GM12878 (cell line): Measurements from ENCODE around the gene KAZN. TPM values are rescaled to one million over a fixed set of nuclear protein-coding genes. Genes with fewer than 3 reads are reported as not detected.

Experiments
- ATAC-seq: fragments of 200-7000 bp; cut with Tn5 transposase; 3 replicates; pipeline ENCODE4 v1.9.1; 2020; ENCODE audit warnings: mild to moderate bottlenecking, moderate library complexity
- BruUV-seq: library from RNA; stranded (reverse); fragments of 400-500 nt; replicated peaks from 2 replicates; lab custom pipeline; 2021; lab: Mats Ljungman, UMichigan
- CTCF ChIA-PET: fragments of 300-600 bp; sonication (Branson Sonifier 250); formaldehyde crosslinking; extraction: SDS; loops from one replicate; lab custom pipeline; 2021; ENCODE audit warnings: inconsistent platforms; lab: Yijun Ruan, JAX
- POLR2A ChIA-PET: fragments of 350-600 bp; formaldehyde crosslinking; extraction: SDS; loops from one replicate; lab custom pipeline; 2021; ENCODE audit warnings: inconsistent platforms; lab: Charles Lee
- RAD21 ChIA-PET: fragments of 300-600 bp; sonication (Branson Sonifier 250); formaldehyde crosslinking; loops from one replicate; lab custom pipeline; 2023; ENCODE audit warnings: antibody characterized with exemption; ENCODE audit not compliant: unreplicated experiment; lab: Charles Lee
- SMC1A ChIA-PET: fragments of 300-600 bp; sonication (Branson Sonifier 250); formaldehyde crosslinking; loops from one replicate; lab custom pipeline; 2023; ENCODE audit not compliant: unreplicated experiment, uncharacterized antibody; lab: Charles Lee
- DNase-seq: peaks from one replicate; pipeline ENCODE4 v3.0.0-alpha.2; 2011; ENCODE audit warnings: low read depth, low spot score
- FAIRE-seq: peaks from 3 replicates; lab custom pipeline; 2011; peaks lifted over from hg19 to GRCh38; lab: Jason Lieb, UNC
- H2AFZ ChIP-seq: 2 replicates; pipeline ENCODE4 v1.6.0; 2011; ENCODE audit warnings: low read depth, low read length, control low read depth; ENCODE audit not compliant: control insufficient read depth
- H3K27ac ChIP-seq: 2 replicates; pipeline ENCODE4 v1.5.1; 2011; ENCODE audit warnings: control low read depth; ENCODE audit not compliant: control insufficient read depth, insufficient read depth
- H3K27me3 ChIP-seq, 2 experiments: replicated peaks in 1 of 2; 2 replicates each; pipeline versions ENCODE4 v1.6.0 to v1.6.1; 2011; ENCODE audit warnings: low read length in 1 of 2; ENCODE audit not compliant: control insufficient read depth in 2 of 2, insufficient read depth in 2 of 2
- H3K36me3 ChIP-seq, 2 experiments: 2 replicates each; pipeline ENCODE4 v1.5.1; 2011; ENCODE audit warnings: low read length in 1 of 2; ENCODE audit not compliant: control insufficient read depth in 2 of 2, insufficient read depth in 2 of 2
- H3K4me1 ChIP-seq: 2 replicates; pipeline ENCODE4 v1.6.1; 2011; ENCODE audit warnings: mild to moderate bottlenecking, low read length, moderate library complexity, mixed read lengths; ENCODE audit not compliant: control insufficient read depth, insufficient read depth
- H3K4me2 ChIP-seq: 2 replicates; pipeline ENCODE4 v1.6.0; 2011; ENCODE audit warnings: control low read depth; ENCODE audit not compliant: control insufficient read depth, insufficient read depth
- H3K4me3 ChIP-seq: fragments of 200-600 bp; sonication (generic); 2 replicates; pipeline ENCODE4 v1.5.1; 2016
- H3K79me2 ChIP-seq: 2 replicates; pipeline ENCODE4 v1.6.0; 2011; ENCODE audit warnings: low read length; ENCODE audit not compliant: control insufficient read depth, insufficient read depth
- H3K9ac ChIP-seq: 2 replicates; pipeline ENCODE4 v1.8.0; 2011; ENCODE audit warnings: low read length, control low read depth, mixed read lengths; ENCODE audit not compliant: control insufficient read depth, insufficient read depth
- H3K9me3 ChIP-seq: replicated peaks from 3 replicates; pipeline ENCODE4 v1.5.1; 2011; ENCODE audit warnings: mild to moderate bottlenecking, low read length; ENCODE audit not compliant: control insufficient read depth, insufficient read depth
- H4K20me1 ChIP-seq: 2 replicates; pipeline ENCODE4 v1.6.0; 2011; ENCODE audit not compliant: control insufficient read depth, insufficient read depth
- ATF3 ChIP-seq: IDR thresholded peaks from 2 replicates; pipeline ENCODE4 v1.6.1; 2011; ENCODE audit warnings: low read depth, mild to moderate bottlenecking, low read length, moderate library complexity, borderline replicate concordance; ENCODE audit errors: extremely low read depth
- CBFB ChIP-seq: IDR thresholded peaks from 2 replicates; pipeline ENCODE4 v1.6.1; 2016; ENCODE audit warnings: antibody characterized with exemption, low read depth
- CBX3 ChIP-seq: fragments of 200-600 bp; sonication (generic); IDR thresholded peaks from 2 replicates; pipeline ENCODE4 v1.6.1; 2016; ENCODE audit warnings: low read depth, borderline replicate concordance
- FOXK2 ChIP-seq: fragments of 450-650 bp; IDR thresholded peaks from 2 replicates; pipeline ENCODE4 v1.6.1; 2017; ENCODE audit warnings: mild to moderate bottlenecking, moderate library complexity
- KLF5 ChIP-seq: fragments of 450-650 bp; IDR thresholded peaks from 2 replicates; pipeline ENCODE4 v1.6.1; 2014; ENCODE audit warnings: mild to moderate bottlenecking; ENCODE audit not compliant: partially characterized antibody
- MEF2A ChIP-seq: IDR thresholded peaks from 2 replicates; pipeline ENCODE4 v1.6.1; 2011; ENCODE audit warnings: low read depth, mild to moderate bottlenecking, low read length, moderate library complexity; ENCODE audit not compliant: insufficient read depth
- MTA2 ChIP-seq: fragments of 450-650 bp; IDR thresholded peaks from 2 replicates; pipeline ENCODE4 v1.6.1; 2016; ENCODE audit warnings: low read depth, mild to moderate bottlenecking, moderate library complexity
- MYC ChIP-seq: IDR thresholded peaks from 2 replicates; pipeline ENCODE4 v1.6.1; 2011; ENCODE audit warnings: mild to moderate bottlenecking, low read length, moderate library complexity, inconsistent platforms; ENCODE audit not compliant: insufficient read depth, insufficient replicate concordance, insufficient read length, severe bottlenecking
- NRF1 ChIP-seq: conservative IDR thresholded peaks from 2 replicates; pipeline ENCODE4 v1.6.1; 2011; ENCODE audit warnings: mild to moderate bottlenecking, low read depth, low read length, improper control_type of control experiment
- PBX3 ChIP-seq: IDR thresholded peaks from 2 replicates; pipeline ENCODE4 v1.6.1; 2011; ENCODE audit warnings: mild to moderate bottlenecking, low read depth, low read length, moderate library complexity; ENCODE audit not compliant: insufficient replicate concordance
- RELA ChIP-seq: fragments of 450-650 bp; IDR thresholded peaks from 2 replicates; pipeline ENCODE4 v1.8.0; 2014; ENCODE audit warnings: borderline replicate concordance; ENCODE audit not compliant: partially characterized antibody
- SP1 ChIP-seq: IDR thresholded peaks from one replicate; pipeline ENCODE4 v1.6.1; 2011; ENCODE audit warnings: low read depth, low read length
- SUZ12 ChIP-seq: fragments of 200-600 bp; sonication (generic); IDR thresholded peaks from one replicate; pipeline ENCODE4 v1.6.1; 2018; ENCODE audit warnings: antibody characterized with exemption, mild to moderate bottlenecking; ENCODE audit not compliant: unreplicated experiment
- ZBED1 ChIP-seq: IDR thresholded peaks from 2 replicates; pipeline ENCODE4 v1.6.1; 2016; ENCODE audit warnings: borderline replicate concordance
- ZNF207 ChIP-seq: fragments of 450-650 bp; IDR thresholded peaks from 2 replicates; pipeline ENCODE4 v1.6.1; 2014; ENCODE audit warnings: antibody characterized with exemption, mild to moderate bottlenecking, borderline replicate concordance
- WGBS: methylation state at CpG from one replicate; pipeline ENCODE4 v1.1.6; 2016; ENCODE audit warnings: low lambda C conversion rate; ENCODE audit not compliant: insufficient replicate concordance, insufficient coverage; ENCODE audit errors: missing lambda C conversion rate; 5-methylcytosine and 5-hydroxymethylcytosine counted together
- in situ Hi-C: fragments of 300-500 bp; cut with MboI; formaldehyde crosslinking; loops from 9 replicates; pipeline ENCODE4 v1.14.3; 2018; ENCODE audit warnings: mixed read lengths
- intact Hi-C: fragments of 100-400 bp; cut with micrococcal nuclease; formaldehyde crosslinking; loops from one replicate; pipeline ENCODE4 v1.14.2; 2022; ENCODE audit not compliant: unreplicated experiment
- polyA plus RNA-seq, 11 experiments: library from polyadenylated mRNA; depleted of rRNA in 4 of 11; unstranded in 6 of 11; stranded (reverse) in 5 of 11; fragments of >200 nt; fragmentation: Nextera tagmentation in 4 of 11; fragmentation: Illumina TruSeq in 1 of 11; extraction: Ambion mirVana in 4 of 11; extraction: Trizol in 1 of 11; gene quantifications; 1 replicate in 1 of 11; 2 replicates in 10 of 11; pipeline versions ENCODE4 v1.2.1 to v1.2.3, GENCODE V29; 2011 to 2016; ENCODE audit warnings: inconsistent platforms in 2 of 11, missing spikeins in 2 of 11, low read depth in 1 of 11
- total RNA-seq, 4 experiments: library from RNA; depleted of rRNA in 3 of 4; stranded (reverse); fragments of >200 nt in 3 of 4; fragmentation: Illumina TruSeq in 1 of 4; extraction: Trizol in 1 of 4; gene quantifications; 2 replicates each; pipeline versions ENCODE4 v1.2.1 to v1.2.3, GENCODE V29; 2013 to 2021
- TF ChIP-seq, protein P1 (sequence below): fragments of 150-350 bp; IDR thresholded peaks from 2 replicates; pipeline ENCODE4 v1.6.1; 2016; ENCODE audit warnings: low read depth, low read length
- TF ChIP-seq, protein P2 (sequence below): IDR thresholded peaks from 2 replicates; pipeline ENCODE4 v1.6.1; 2012; ENCODE audit warnings: low read length, inconsistent platforms

KAZN gene
- total and polyA plus RNA-seq, 10 of the 15 experiments (the other 5 are each of a cell fraction or from before 2014, with no cell fraction given): 0.72 to 4.0 (median 1.2) TPM

DNA sequence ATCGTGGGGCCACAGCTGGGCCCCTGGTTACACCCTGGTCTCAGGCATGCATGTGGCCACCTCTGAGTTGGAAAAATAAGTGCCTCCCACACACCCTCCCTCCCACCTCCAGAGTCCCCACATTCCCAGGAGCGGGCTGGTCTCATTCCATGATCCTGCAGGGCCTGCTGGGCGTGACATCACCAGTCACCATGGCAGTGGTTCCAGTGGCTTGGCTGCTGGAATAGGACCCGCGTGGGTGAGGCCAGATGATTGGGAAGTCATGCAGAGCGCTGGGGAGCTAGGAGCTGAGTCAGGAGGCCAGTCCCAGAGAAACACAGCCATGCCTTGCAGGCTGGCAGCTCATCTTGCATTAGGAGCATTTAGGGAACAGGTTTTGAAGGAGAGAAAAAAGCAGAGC, 429.6 kb downstream of the KAZN start:
- FAIRE-seq (no peak), ATAC-seq (no peak), DNase-seq (no peak)
- no peak overlapping the region for H3K27ac ChIP-seq
- WGBS: 27% methylated on average over 6 of the region's 6 CpGs
- no peak overlapping the region for H3K4me2 ChIP-seq
- H3K4me1 ChIP-seq: no peaks in the 10 kb centered on the region
- no peaks in the 10 kb centered on the region for H3K27me3 ChIP-seq
- H4K20me1 ChIP-seq: no peaks in the 10 kb centered on the region
- BruUV-seq: no TSS peak
- intact Hi-C loops (loop anchor here (5.0 kb wide), 2 partner anchors 246 to 421 kb away; no protein-coding TSS in a partner anchor), in situ Hi-C loops (no loop called here)
- ChIA-PET CTCF (interaction anchor here (0.6 to 3.1 kb wide), 13 partner anchors 9 to 459 kb away, joined by 3 to 26 read pairs (median 5); no protein-coding TSS in a partner anchor), POLR2A (no interaction called here), SMC1A (interaction anchor here (0.7 to 2.9 kb wide), 6 partner anchors 63 to 678 kb away, joined by 3 to 8 read pairs (median 3); no protein-coding TSS in a partner anchor), RAD21 (interaction anchor here (1.2 to 2.7 kb wide), 3 partner anchors 18 to 421 kb away, joined by 3 to 10 read pairs (median 5); no protein-coding TSS in a partner anchor)
- no peaks in the 10 kb centered on the region for H3K9me3 ChIP-seq
- no peak overlapping the region for H3K9ac ChIP-seq
- no peak overlapping the region for H3K4me3 ChIP-seq
- no peaks in the 10 kb centered on the region for H3K79me2 ChIP-seq
- no peaks in the 10 kb centered on the region for H3K36me3 ChIP-seq
- H2AFZ ChIP-seq: no peak overlapping the region
- TF ChIP-seq RELA (no peak), CBX3 (no peak), KLF5 (no peak), NRF1 (no peak), MTA2 (no peak), PBX3 (no peak), ZBED1 (no peak), ATF3 (no peak), MYC (no peak), SP1 (no peak), CBFB (no peak), MEF2A (no peak), SUZ12 (no peak), FOXK2 (no peak), ZNF207 (no peak)
- TF ChIP-seq, protein P1, sequence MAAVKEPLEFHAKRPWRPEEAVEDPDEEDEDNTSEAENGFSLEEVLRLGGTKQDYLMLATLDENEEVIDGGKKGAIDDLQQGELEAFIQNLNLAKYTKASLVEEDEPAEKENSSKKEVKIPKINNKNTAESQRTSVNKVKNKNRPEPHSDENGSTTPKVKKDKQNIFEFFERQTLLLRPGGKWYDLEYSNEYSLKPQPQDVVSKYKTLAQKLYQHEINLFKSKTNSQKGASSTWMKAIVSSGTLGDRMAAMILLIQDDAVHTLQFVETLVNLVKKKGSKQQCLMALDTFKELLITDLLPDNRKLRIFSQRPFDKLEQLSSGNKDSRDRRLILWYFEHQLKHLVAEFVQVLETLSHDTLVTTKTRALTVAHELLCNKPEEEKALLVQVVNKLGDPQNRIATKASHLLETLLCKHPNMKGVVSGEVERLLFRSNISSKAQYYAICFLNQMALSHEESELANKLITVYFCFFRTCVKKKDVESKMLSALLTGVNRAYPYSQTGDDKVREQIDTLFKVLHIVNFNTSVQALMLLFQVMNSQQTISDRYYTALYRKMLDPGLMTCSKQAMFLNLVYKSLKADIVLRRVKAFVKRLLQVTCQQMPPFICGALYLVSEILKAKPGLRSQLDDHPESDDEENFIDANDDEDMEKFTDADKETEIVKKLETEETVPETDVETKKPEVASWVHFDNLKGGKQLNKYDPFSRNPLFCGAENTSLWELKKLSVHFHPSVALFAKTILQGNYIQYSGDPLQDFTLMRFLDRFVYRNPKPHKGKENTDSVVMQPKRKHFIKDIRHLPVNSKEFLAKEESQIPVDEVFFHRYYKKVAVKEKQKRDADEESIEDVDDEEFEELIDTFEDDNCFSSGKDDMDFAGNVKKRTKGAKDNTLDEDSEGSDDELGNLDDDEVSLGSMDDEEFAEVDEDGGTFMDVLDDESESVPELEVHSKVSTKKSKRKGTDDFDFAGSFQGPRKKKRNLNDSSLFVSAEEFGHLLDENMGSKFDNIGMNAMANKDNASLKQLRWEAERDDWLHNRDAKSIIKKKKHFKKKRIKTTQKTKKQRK: no peak
- TF ChIP-seq, protein P2, sequence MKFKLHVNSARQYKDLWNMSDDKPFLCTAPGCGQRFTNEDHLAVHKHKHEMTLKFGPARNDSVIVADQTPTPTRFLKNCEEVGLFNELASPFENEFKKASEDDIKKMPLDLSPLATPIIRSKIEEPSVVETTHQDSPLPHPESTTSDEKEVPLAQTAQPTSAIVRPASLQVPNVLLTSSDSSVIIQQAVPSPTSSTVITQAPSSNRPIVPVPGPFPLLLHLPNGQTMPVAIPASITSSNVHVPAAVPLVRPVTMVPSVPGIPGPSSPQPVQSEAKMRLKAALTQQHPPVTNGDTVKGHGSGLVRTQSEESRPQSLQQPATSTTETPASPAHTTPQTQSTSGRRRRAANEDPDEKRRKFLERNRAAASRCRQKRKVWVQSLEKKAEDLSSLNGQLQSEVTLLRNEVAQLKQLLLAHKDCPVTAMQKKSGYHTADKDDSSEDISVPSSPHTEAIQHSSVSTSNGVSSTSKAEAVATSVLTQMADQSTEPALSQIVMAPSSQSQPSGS: no peak
